GM19240 (cell line): ENCODE results near the gene MAGEA9B.
"Not testable (repeated sequence)": the region's sequence is repeated elsewhere in the genome, so short reads cannot be mapped to it uniquely, and the experiment has no call there.

Source experiments
- DNase-seq: peaks from one replicate; pipeline ENCODE4 v3.0.0; 2011; ENCODE audit warnings: low spot score; ENCODE audit not compliant: insufficient read length

Gene MAGEA9B, protein sequence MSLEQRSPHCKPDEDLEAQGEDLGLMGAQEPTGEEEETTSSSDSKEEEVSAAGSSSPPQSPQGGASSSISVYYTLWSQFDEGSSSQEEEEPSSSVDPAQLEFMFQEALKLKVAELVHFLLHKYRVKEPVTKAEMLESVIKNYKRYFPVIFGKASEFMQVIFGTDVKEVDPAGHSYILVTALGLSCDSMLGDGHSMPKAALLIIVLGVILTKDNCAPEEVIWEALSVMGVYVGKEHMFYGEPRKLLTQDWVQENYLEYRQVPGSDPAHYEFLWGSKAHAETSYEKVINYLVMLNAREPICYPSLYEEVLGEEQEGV

DNA sequence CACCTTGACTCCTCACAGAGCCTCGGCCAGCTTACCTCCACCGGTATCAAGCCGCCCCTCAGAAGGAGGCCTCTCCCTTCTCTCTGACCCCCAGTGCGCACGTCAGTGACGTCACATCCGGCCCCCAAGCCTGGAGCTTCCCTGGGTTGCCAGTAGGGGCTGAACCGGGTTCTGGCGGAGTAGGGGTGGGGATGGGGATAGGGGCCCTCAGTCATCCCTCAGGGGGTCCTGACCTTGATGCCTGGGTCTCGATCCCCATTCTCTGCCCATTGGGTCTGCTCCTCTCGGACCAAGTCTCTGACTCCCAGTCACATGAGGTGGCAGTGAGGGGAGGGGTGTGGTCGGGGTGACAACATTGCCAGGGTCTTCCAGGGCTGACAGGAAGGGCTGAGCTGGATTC, at the start of gene MAGEA9B:
Gene MAGEA9B (minus strand): TSS at position 101 of the 400 bp plus-strand sequence. CDS start 4,280 bp downstream, outside the sequence.
- not testable (repeated sequence) for DNase-seq

DNA sequence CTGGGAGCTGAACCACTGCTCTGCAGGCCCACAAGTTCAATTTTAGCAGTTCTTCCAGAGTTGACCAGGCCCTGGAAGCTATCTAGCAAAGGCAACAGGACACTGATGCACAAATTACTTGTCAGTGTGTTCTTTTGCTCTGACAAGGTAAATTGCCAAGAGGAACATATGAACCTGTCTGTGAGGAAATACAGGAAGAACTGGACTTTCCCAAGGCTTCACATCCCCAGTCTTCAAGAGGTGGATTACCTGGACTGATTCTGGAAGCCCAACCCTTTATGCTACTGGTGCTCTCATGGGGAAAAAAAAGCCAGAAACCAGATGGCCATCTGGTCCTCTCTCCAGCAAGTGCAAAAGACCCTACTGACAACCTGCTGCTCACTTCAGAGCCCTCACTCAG, 46.3 kb upstream of the MAGEA9B start:
- DNase-seq = no peak

DNA sequence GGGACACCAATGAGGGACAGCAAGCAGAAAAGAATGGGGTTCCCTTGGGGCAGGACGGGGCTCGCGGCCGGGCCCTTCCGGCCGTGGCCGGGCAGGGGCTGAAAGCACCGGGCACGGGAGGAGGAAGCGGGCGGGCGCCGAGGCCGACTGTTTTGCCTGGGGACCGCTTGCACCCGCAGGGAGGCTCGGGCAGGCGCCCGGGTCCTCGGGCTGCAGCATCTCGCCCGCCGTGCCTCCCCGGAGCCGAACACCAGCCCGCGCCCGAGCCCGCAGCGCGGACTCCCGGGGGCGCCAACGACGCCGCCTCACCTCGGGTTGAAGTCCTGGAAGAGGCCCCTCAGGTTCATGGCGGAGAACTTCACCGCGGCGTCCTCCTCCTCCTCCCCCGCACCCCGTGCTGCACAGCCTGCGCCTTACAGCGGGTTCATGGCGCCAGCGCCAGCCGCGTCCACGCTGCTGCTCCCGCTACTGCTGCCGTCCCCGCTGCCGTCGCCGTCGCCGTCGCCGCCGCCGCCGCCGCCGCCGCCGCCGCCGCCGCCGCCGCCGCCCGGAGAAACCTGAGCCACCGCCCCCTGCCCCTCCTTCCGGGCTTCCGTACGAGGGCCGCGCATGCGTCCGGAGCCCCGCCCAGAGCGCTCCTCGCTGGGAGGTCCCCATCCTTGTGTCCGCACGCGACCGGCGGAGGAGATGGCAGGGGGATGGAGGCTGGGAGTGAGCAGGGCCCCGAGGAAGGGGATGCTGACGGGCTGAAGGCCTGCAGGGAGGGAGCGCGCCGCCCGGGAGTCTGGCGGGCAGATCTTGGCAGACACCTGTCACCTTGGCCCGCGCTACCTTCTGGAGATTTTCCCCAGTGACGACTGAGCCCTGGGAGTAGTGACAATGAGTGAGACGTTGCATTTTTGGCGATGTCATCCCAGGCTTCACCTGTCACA, 44.2 kb upstream of the MAGEA9B start, which contains the start of gene TMEM185A:
Gene TMEM185A (minus strand): TSS at position 559 of the 932 bp plus-strand sequence. CDS start 212 bp downstream, at position 347.
- peak; percentile 13 for DNase-seq

DNA sequence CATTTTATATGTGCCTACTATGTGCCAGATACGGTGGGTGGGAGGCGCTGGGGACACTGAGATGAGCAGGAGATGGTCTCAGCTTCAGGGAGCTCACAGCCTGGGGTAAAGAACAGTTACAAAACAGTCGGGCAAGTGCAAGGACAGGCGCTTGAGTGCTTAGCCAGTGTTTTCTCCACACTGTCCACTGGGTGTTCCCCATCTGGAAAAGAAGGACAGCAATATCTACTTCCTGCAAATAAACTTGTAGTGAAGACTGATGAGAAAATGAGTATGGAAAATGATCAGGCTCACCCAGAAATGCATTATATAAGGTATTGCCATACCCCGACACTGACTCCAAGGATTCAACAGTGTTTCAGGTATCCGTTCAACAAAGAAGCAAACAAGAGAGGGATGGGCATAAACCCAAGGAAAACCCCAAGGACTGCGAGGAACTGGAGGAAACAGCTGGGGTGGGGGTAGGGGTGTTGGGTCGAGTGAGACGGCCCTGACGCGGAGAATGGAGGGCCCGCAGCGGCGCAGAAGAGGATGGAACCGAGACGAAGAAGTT, 43.5 kb upstream of the MAGEA9B start:
- no peak for DNase-seq

DNA sequence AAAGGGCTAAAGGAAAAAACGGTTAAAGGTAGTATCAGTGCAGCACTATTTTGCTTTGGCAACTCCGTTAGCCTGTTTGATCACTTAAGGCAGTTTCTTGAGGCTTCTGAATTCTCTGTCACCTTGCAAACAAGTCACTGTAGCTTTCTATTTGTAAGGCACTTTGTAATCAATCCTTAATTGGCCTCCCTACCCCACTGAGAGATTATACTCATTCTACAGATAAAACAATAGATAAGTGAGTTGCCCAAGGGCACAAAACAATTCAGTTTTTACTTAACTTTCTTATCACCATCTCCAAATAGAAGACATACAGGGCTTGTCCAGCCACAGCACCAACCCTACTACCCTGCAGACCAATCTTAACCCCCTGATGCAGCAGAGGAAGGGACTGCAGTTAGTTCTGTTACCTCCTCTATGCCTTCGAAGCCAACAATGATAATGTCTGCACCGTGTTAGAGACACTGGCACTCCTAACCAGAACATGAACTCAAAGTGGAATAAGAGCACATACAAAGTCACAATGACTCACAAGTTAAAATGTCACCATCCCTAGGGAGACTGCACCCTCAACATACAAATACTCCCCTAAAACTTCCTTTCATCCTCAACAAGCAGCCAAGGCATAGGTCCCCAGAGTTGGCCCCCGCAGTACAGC, 42.6 kb upstream of the MAGEA9B start:
- no peak for DNase-seq

DNA sequence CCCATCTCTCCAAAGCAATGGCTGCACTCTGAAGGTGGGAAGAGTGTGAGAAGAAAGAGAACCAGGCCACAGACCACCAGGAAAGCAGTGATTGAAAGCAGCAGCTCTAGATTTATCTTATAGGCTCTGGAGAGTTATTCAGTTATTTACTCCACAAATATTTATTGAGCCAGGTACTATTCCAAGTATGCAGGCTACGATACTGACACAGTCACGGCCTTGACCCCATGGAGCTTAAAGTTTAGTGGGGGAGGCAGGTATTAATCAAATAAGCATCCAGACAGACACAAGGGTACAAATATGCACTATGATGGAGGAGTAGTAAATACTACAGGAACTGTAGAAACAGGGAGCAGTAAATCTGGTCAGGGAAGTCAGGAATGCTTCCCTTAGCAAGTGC, 41.5 kb upstream of the MAGEA9B start:
- DNase-seq = no peak

DNA sequence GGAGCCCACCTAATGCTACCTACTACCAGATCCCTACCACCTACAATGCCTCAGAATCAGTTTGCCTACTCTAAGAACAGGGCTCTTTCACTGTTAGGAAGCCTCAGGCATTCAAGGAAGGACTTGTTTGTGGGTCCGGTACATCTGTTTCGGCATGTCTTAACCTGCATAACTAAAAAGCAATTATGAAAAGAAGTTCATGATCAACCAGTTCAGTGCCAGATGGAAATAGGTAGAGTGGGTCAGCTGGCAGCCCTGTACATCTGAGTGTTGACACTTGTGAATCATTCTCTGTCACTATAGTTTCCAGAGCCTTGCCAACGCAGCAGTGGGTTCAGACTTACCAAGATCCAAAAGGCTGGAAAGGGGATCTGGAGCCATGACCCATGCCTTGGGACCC, 41.0 kb upstream of the MAGEA9B start:
- DNase-seq = no peak

DNA sequence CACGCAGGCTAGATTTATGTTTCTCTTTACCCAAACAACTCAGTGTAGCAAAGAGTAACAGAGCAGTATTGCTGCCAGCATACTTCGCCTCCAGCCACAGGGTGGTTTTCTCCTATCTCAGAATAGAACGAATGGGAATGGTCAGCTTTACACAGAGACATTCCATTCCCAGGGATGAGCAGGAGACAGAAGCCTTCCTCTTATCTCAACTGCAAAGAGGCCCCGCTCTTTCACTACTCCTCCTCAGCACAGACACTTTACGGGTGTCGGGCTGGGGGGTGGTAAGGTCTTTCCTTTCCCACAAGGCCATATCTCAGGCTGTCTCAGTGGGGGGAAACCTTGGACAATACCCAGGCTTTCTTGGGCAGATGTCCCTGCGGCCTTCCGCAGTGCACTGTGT, 39.6 kb upstream of the MAGEA9B start:
- not testable (repeated sequence) for DNase-seq

DNA sequence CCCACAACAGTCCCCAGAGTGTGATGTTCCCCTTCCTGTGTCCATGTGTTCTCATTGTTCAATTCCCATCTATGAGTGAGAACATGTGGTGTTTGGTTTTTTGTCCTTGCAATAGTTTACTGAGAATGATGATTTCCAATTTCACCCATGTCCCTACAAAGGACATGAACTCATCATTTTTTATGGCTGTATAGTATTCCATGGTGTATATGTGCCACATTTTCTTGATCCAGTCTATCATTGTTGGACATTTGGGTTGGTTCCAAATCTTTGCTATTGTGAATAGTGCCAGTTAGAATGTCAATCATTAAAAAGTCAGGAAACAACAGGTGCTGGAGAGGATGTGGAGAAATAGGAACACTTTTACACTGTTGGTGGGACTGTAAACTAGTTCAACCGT, 32.4 kb upstream of the MAGEA9B start:
- not testable (repeated sequence) for DNase-seq

DNA sequence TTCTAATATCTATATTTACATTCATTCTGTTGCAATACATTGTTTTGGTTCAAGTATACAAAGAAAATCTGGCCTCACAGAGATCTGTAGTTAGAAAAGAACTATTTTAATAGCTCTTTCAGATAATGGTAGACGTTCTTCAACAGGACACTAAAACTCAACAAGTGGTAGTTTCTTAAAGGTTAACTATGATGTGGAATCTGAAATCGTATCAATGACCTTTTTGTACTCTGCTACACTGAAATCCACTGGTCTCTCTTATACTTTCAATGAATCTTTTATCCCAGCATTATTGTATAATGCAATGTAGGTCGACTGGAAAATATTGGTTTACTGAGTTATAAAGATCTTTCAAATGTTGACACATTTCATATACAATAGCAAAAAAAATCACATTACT, 31.6 kb upstream of the MAGEA9B start:
- DNase-seq = no peak

DNA sequence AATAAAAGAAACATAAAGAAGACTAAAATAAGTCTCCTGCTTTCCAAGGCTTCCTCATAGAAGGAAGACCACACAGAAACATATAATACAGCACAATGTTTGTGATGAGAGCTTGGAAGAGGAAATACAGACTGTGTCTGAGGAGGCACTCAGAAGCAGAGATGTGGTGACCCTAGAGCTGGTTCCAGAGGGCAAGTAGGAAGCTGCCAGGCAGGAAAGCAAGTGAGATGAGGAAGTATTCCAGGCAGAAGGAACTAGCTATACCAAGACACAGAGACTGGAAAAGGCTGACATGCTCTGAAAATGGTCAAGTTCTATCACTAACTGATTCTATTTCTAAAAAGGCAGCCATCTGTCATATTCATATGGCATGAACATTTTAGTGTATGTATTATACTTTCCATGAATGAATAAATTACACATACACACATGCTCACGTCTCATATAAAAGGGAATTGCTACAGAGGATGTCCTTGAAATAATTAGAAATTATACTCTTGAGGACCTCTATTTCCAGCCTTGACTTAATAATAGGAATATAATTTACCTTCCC, 24.4 kb upstream of the MAGEA9B start:
- DNase-seq = no peak

DNA sequence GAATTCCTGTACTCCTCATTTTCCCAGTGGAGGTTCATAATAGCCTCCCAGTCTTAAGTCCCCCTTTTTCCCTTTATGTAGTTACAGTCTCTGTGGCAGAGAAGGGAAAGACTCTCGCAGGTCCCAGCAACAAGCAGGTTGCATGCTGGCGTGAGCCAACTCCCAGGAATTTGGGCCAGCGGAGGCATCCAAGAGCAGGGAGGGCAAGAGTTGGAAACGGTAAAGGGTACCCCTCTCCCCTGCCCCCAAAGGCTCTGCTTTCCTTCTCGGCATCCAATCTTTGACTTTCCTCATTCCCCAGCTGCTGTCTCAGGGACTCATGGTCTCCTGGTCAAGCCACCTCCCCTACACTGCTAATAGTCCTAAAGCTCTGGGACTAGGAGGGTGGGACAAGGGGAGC, 23.3 kb upstream of the MAGEA9B start:
- DNase-seq = no peak

DNA sequence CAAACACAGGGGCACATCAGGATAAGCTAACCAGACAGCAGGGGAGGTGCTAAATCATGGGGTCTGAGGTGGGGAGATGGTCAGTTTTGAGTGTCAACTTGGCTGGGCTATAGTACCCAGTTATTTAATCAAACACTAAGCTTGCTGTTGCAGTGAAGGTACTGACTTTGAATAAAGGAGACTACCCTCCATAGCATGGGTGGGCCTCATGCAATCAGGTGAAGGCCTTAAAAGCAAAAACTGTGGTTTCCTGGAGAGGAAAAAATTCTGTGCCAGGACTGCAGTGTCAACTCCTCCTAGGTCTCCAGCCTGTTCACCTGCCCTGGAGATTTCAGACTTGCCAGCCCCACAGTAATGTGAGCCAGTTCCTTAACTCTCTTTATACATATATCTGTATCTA, 20.4 kb upstream of the MAGEA9B start:
- no peak for DNase-seq

DNA sequence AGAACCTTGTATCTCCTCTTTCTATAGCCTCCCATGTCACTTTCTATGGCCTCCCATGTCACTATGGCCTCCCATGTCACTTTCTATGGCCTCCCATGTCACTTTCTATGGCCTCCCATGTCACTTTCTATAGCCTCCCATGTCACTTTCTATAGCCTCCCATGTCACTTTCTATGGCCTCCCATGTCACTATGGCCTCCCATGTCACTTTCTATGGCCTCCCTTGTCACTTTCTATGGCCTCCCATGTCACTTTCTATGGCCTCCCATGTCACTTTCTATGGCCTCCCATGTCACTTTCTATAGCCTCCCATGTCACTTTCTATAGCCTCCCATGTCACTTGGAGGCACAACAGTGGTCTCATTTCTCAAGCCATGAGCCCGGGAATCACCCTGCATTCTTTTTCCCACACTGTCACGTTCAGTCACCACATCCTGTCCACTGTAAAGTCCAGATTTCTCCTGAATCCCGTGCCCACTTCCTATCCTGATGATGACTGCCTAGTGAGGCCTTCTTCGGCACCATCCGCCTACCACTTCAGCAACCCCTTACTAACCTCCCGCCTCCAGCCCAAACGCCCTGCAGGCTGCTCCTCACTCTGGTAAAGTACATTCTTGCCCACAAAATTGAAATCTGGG, 18.1 kb upstream of the MAGEA9B start:
- not testable (repeated sequence) for DNase-seq

DNA sequence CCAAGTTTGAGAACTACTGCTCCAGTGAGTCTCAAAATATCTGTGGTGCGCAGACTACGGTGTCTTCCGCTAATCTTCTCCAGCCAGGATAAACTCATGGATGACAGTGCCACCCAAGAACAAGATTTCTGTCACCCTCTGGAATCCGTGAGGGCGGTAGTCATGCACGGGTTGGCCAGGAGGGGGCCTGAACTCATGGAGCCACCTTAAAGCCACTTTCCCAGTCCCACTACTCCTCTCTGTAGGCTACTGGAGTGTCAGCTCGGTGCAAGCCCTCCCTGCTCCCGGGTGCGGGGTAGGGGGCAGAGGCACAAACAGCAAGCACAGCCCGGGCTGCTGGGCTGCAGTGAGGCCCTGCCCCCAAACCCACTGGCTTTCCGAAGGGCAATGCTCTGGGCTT, 11.3 kb upstream of the MAGEA9B start:
- not testable (repeated sequence) for DNase-seq

DNA sequence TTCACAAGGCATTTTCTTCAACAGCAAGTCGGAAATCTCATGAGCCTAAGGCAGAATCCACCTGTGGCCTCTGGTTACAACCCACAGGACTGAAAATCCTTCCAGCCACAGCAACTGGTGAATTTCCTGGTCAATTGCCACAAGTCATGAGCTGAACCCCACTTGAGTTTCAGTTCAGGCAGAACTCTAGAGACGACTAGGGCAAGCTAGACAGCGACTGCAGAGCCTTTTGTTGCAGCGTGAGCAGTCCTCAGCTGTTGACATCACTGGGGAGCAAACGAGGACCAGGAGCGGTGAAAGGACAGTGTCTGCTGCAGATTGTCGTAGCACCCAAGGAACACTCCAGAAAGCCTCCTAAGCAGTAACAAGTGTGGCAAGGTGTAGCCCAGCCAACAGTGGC, 8.7 kb upstream of the MAGEA9B start:
- not testable (repeated sequence) for DNase-seq

DNA sequence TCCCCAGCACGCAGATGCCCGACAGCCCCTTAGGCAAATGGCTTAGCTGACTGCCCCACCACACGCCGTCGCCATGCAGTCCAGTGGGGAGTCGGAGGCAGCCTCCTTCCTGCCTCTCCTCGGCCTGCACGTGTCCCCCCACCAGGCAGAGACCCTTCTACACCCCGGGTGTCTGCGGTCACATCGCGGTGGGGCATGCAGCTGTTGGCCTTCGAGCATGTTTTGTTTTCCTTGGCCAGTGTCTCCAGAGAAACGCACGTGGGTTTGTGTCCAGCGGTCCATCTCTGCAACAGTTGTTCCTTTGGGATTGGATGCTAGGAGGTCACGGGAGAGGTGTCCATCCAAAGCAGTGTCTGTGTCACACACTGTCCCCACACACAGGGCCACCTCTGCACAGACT, 8.0 kb upstream of the MAGEA9B start, which contains the start of gene HSFX2:
Gene HSFX2 (minus strand): TSS at position 101 of the 400 bp plus-strand sequence. CDS start 614 bp downstream, outside the sequence.
- DNase-seq = not testable (repeated sequence)

DNA sequence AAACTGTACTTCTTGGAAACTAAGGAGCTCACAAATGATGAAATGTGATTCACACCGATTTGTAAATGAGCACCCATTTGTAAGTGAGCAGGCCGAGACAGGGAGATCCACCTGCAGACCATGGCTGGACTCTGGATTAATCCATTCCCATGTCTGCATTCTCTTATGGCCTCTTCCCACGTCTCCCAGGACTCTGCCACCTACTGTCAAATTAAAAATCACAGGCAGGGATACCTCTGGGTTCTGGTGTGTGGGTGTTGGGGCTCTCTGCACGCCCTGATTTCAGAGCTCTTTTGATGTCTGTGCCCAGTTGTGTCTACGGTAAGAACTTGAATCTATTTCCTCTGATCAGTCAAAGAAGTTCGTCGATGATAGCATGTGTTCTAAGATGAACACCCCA, 3.7 kb upstream of the MAGEA9B start:
- DNase-seq = not testable (repeated sequence)

DNA sequence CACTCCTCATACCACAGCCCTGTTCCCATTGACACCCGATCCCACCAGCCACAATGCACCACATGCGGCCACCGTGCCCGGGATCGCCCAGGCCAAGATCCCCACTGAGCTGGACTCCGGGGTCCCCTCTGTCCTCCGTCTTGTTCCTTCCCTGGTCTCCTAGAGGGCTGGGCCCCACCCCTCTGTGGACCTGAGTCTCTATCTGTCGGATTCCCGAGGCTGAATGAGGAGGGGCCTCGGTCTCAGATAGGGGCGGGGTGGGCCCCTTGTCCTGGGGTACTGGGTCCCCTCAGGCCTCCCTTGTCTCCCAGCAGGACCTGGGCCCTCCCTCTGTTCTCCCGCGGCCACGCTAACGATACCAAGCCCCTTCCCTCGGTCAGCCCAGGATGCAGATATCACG, 1.6 kb downstream of the MAGEA9B start:
- not testable (repeated sequence) for DNase-seq

DNA sequence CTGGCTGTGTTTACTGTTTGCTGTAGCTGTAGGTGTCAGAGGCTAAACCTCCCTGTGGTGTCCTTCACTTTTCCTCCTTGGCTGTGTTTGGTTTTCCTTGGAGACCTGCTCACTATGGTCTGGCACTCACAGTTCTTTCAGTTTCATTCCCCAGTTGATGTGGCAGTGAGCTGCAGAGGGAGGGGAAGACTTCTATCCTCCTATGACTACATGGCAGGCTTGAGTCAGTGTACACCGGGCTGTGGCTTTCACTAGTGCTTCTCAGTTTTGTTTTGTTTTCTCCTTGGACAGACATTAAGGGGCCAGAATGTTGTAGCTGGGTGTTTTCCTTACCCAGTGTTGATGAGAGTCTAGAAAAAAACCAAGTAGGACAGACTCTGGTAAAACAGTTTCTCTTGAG, 13.8 kb downstream of the MAGEA9B start:
- DNase-seq = not testable (repeated sequence)
